Hematopoietic multipotent progenitor cell treated with erythropoietin and hydrocortisone succinate and interleukin-3 and kit ligand, for 4 days (in vitro differentiated cells): ENCODE measurements around the gene CACNA2D3.

Source experiments
- DNase-seq: peaks from one replicate; pipeline ENCODE4 v3.0.0-alpha.2; 2015

Gene CACNA2D3

GRCh38 chr3:54777141-54777540 is 654.8 kb downstream of the CACNA2D3 start:
- DNase-seq: no peak

GRCh38 chr3:54780336-54780735 is 658.0 kb downstream of the CACNA2D3 start:
- DNase-seq: no peak

GRCh38 chr3:54781728-54782127 is 659.4 kb downstream of the CACNA2D3 start:
- no peak for DNase-seq

- no peak for DNase-seq
Observed at GRCh38 chr3:54783611-54784010, 661.3 kb downstream of the CACNA2D3 start.

- no peak for DNase-seq
Observed at GRCh38 chr3:54784021-54784420, 661.7 kb downstream of the CACNA2D3 start.

GRCh38 chr3:54785976-54786375 is 663.6 kb downstream of the CACNA2D3 start:
- DNase-seq: no peak

GRCh38 chr3:54790051-54790450 is 667.7 kb downstream of the CACNA2D3 start:
- no peak for DNase-seq

- DNase-seq: no peak
Observed at GRCh38 chr3:54791501-54792156, 669.3 kb downstream of the CACNA2D3 start.

GRCh38 chr3:54792584-54792983 is 670.2 kb downstream of the CACNA2D3 start:
- DNase-seq: peak; percentile 1

GRCh38 chr3:54793171-54793570 is 670.8 kb downstream of the CACNA2D3 start:
- DNase-seq: no peak

GRCh38 chr3:54797111-54797510 is 674.8 kb downstream of the CACNA2D3 start:
- no peak for DNase-seq

- DNase-seq: no peak
Observed at GRCh38 chr3:54800478-54800877, 678.1 kb downstream of the CACNA2D3 start.

GRCh38 chr3:54801977-54802376 is 679.6 kb downstream of the CACNA2D3 start:
- DNase-seq: no peak

GRCh38 chr3:54810401-54810800 is 688.0 kb downstream of the CACNA2D3 start:
- DNase-seq: no peak

GRCh38 chr3:54814224-54814623 is 691.9 kb downstream of the CACNA2D3 start:
- no peak for DNase-seq

- no peak for DNase-seq
Observed at GRCh38 chr3:54817628-54818027, 695.3 kb downstream of the CACNA2D3 start.

- no peak for DNase-seq
Observed at GRCh38 chr3:54818486-54818885, 696.1 kb downstream of the CACNA2D3 start.

- DNase-seq: no peak
Observed at GRCh38 chr3:54818942-54819341, 696.6 kb downstream of the CACNA2D3 start.

- DNase-seq: no peak
Observed at GRCh38 chr3:54819946-54820345, 697.6 kb downstream of the CACNA2D3 start.

GRCh38 chr3:54822206-54822605 is 699.9 kb downstream of the CACNA2D3 start:
- DNase-seq: no peak

- DNase-seq: no peak
Observed at GRCh38 chr3:54826251-54826691, 703.9 kb downstream of the CACNA2D3 start.

- DNase-seq: no peak
Observed at GRCh38 chr3:54827056-54827687, 704.8 kb downstream of the CACNA2D3 start.

- no peak for DNase-seq
Observed at GRCh38 chr3:54827776-54828175, 705.4 kb downstream of the CACNA2D3 start.

- DNase-seq: peak; percentile 53
Observed at GRCh38 chr3:54830658-54831057, 708.3 kb downstream of the CACNA2D3 start.

GRCh38 chr3:54831112-54831511 is 708.8 kb downstream of the CACNA2D3 start:
- DNase-seq: no peak
